Fibroblast of skin of back (primary cell): Measurements from ENCODE around the gene GRK4.
"Not testable (repeated sequence)": the region's sequence is repeated elsewhere in the genome, so short reads cannot be mapped to it uniquely, and the experiment has no call there.

Experiments used
- DNase-seq: peaks from one replicate; pipeline ENCODE4 v3.0.0-alpha.2; 2013

The GRK4 gene

GRCh38 chr4:2930758-2931511, 32.4 kb upstream of the GRK4 start:
- DNase-seq, result no peak

GRCh38 chr4:2931512-2932301, 31.7 kb upstream of the GRK4 start:
- no peak for DNase-seq

- DNase-seq, result no peak
These were observed 30.9 kb upstream of the GRK4 start for GRCh38 chr4:2932321-2932950.

- DNase-seq, result no peak
These were observed 30.3 kb upstream of the GRK4 start for GRCh38 chr4:2932951-2933565.

GRCh38 chr4:2933566-2934076, 29.8 kb upstream of the GRK4 start:
- no peak for DNase-seq

GRCh38 chr4:2934077-2934812, 29.1 kb upstream of the GRK4 start:
- DNase-seq, result peak; percentile 31

- peak; percentile 87 for DNase-seq
These were observed 28.3 kb upstream of the GRK4 start for GRCh38 chr4:2934813-2935761.

GRCh38 chr4:2935762-2936743, 27.3 kb upstream of the GRK4 start:
- DNase-seq, result peak; percentile 22

GRCh38 chr4:2936773-2937145, 26.6 kb upstream of the GRK4 start:
- DNase-seq, result peak; percentile 59

- DNase-seq, result no peak
These were observed 26.1 kb upstream of the GRK4 start for GRCh38 chr4:2937146-2937857.

GRCh38 chr4:2937986-2938385, 25.4 kb upstream of the GRK4 start:
- no peak for DNase-seq

GRCh38 chr4:2938411-2938810, 25.0 kb upstream of the GRK4 start:
- DNase-seq, result not testable (repeated sequence)

GRCh38 chr4:2938906-2939305, 24.5 kb upstream of the GRK4 start:
- no peak for DNase-seq

- DNase-seq, result no peak
These were observed 23.8 kb upstream of the GRK4 start for GRCh38 chr4:2939383-2940243.

- DNase-seq, result no peak
These were observed 22.9 kb upstream of the GRK4 start for GRCh38 chr4:2940267-2941137.

GRCh38 chr4:2941138-2942036, 22.0 kb upstream of the GRK4 start:
- DNase-seq, result no peak
